ENCODE data around the gene ANXA5. TPM values are rescaled to one million over a fixed set of nuclear protein-coding genes. Genes with fewer than 3 reads are reported as not detected.

Gene ANXA5
- total RNA-seq, 1 donor from 2014 or later, result 200 TPM

GRCh38 chr4:121650741-121651140 is 46.0 kb downstream of the ANXA5 start:
- intact Hi-C loops (cut with micrococcal nuclease), result no loop called here

GRCh38 chr4:121648516-121648915 is 48.3 kb downstream of the ANXA5 start:
- intact Hi-C loops (cut with micrococcal nuclease), result no loop called here

GRCh38 chr4:121642876-121643585 is 53.7 kb downstream of the ANXA5 start:
- intact Hi-C loops (cut with micrococcal nuclease), result no loop called here

DNA sequence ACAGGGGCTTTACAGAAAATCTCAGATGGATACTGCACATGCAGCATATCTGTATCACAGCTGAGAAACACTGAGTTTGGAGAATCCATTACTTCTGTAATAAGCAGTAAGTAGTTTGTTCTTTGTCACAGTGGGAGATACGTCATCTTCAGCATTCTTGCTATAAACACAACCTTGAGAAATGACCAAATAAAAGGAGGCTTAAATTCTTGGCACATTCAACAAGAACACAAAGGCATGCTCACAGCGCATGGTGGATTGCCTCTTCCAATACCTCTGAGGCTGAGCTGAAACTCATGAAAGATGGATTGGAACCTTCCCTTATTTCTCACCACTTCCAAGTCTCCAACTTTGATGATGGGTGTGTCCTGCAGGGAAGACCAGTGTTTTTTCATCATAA is 54.5 kb downstream of the ANXA5 start:
- intact Hi-C loops (cut with micrococcal nuclease), result no loop called here

- intact Hi-C loops (cut with micrococcal nuclease), result no loop called here
Observed at GRCh38 chr4:121633653-121634052, 63.1 kb downstream of the ANXA5 start.

GRCh38 chr4:121632636-121633035 is 64.1 kb downstream of the ANXA5 start:
- intact Hi-C loops (cut with micrococcal nuclease), result no loop called here

Other genes with a start within 250 kb of the ANXA5 start
- not detected in 2 replicates for gene SMIM43, start 68.2 kb upstream of the ANXA5 start, total RNA-seq
- 53.1 and 54.7 TPM in 2 replicates for gene EXOSC9, start 104.3 kb upstream of the ANXA5 start, total RNA-seq
- 85.0 and 88.3 TPM in 2 replicates for gene CCNA2, start 126.9 kb upstream of the ANXA5 start, total RNA-seq
- 17.5 and 21.5 TPM in 2 replicates for gene BBS7, start 173.5 kb upstream of the ANXA5 start, total RNA-seq

Measured in T-helper 2 cell treated with Interferon-gamma antibody and Interleukin-4, amounts not matched to agents 100 ng/mL and 5 ng/mL, for 36 hours (primary cell).